K562 (cell line): Measurements from ENCODE around the gene NUFIP2. TPM values are rescaled to one million over a fixed set of nuclear protein-coding genes. Genes with fewer than 3 reads are reported as not detected.

Source experiments
- ARID1B ChIP-seq: fragments of 450-650 bp; IDR thresholded peaks from 2 replicates; pipeline ENCODE4 v1.6.1; 2016; ENCODE audit warnings: antibody characterized with exemption, mild to moderate bottlenecking, inconsistent platforms
- CTBP1 ChIP-seq: fragments of 450-650 bp; IDR thresholded peaks from 2 replicates; pipeline ENCODE4 v1.6.1; 2016; ENCODE audit warnings: borderline replicate concordance
- EWSR1 ChIP-seq: fragments of 450-650 bp; IDR thresholded peaks from 2 replicates; pipeline ENCODE4 v1.6.1; 2018; ENCODE audit warnings: borderline replicate concordance, mild to moderate bottlenecking, low read depth, moderate library complexity; ENCODE audit not compliant: partially characterized antibody
- KAT7 ChIP-seq: sonication (generic); formaldehyde crosslinking; IDR thresholded peaks from 2 replicates; pipeline ENCODE4 v1.8.0; 2022; ENCODE audit warnings: missing genetic modification reagents, mild to moderate bottlenecking, borderline replicate concordance
- MXI1 ChIP-seq: IDR thresholded peaks from 2 replicates; pipeline ENCODE4 v1.6.1; 2011; ENCODE audit warnings: low read depth, mild to moderate bottlenecking, improper control_type of control experiment, low read length
- POLR2AphosphoS2 ChIP-seq: IDR thresholded peaks from 2 replicates; pipeline ENCODE4 v1.6.1; 2012; ENCODE audit warnings: low read length, improper control_type of control experiment
- SIRT6 ChIP-seq: IDR thresholded peaks from one replicate; pipeline ENCODE4 v1.6.1; 2012; ENCODE audit warnings: low read depth, mild to moderate bottlenecking, control low read depth, inconsistent platforms, low read length, moderate library complexity
- ZNF408 ChIP-seq: fragments of 250-450 bp; sonication (Bioruptor Pico); IDR thresholded peaks from 2 replicates; pipeline ENCODE4 v1.4.0; 2020; ENCODE audit warnings: low read depth, mild to moderate bottlenecking, moderate library complexity
- ZNF699 ChIP-seq: fragments of 250-450 bp; sonication (Bioruptor Pico); IDR thresholded peaks from 2 replicates; pipeline ENCODE4 v1.8.0; 2021; ENCODE audit warnings: mild to moderate bottlenecking, moderate library complexity; ENCODE audit not compliant: insufficient replicate concordance
- polyA plus RNA-seq, 8 experiments: library from polyadenylated mRNA; depleted of rRNA in 4 of 8; stranded (reverse) in 5 of 8; unstranded in 3 of 8; fragments of >200 nt; fragmentation: Nextera tagmentation in 2 of 8; fragmentation: Illumina TruSeq in 1 of 8; extraction: Ambion mirVana in 2 of 8; extraction: Trizol in 1 of 8; gene quantifications; 2 replicates each; pipeline versions ENCODE4 v1.2.1 to v1.2.3, GENCODE V29; 2011 to 2014; ENCODE audit warnings: inconsistent platforms in 1 of 8, missing spikeins in 1 of 8
- total RNA-seq, 7 experiments: library from RNA; depleted of rRNA in 6 of 7; stranded (reverse); fragments of >200 nt in 6 of 7; fragmentation: Illumina TruSeq in 2 of 7; extraction: Trizol in 2 of 7; gene quantifications; 2 replicates each; pipeline versions ENCODE4 v1.2.1 to v1.2.3, GENCODE V29; 2011 to 2021; ENCODE audit warnings: low replicate concordance in 1 of 7
- TF ChIP-seq, protein P1 (sequence below): fragments of 450-650 bp; formaldehyde crosslinking; IDR thresholded peaks from 2 replicates; pipeline ENCODE4 v1.4.0; 2020; ENCODE audit warnings: mild to moderate bottlenecking, moderate library complexity
- TF ChIP-seq, protein P2 (sequence below): sonication (generic); formaldehyde crosslinking; IDR thresholded peaks from 2 replicates; pipeline ENCODE4 v1.8.1; 2023; ENCODE audit warnings: mild to moderate bottlenecking, missing genetic modification reagents

Gene NUFIP2
- total and polyA plus RNA-seq, 9 of the 15 experiments (the other 6 are each of a cell fraction or from before 2014, with no cell fraction given) = 4.9 to 40.7 (median 18.5) TPM

DNA sequence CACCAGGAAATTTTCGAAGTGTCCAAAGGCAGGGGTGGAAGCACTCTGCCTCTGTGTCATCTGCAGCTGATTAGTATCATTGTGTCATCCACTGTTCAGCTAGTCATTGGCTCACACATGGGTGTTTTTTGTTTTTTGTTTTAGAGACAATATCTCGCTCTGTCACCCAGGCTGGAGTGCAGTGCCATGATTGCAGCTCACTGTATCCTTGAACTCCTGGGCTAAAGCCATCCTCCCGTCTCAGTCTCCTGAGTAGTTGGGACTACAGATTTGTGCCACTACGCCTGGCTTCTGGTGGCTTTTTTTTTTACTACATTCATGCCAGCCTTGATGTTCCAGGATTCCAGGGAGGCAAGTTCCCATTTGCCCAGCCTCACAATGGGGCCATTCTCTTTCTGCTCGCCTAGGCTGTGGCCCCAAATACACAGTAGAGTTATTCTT lies 81.2 kb downstream of the NUFIP2 start (continued):
- TF ChIP-seq, protein P1, sequence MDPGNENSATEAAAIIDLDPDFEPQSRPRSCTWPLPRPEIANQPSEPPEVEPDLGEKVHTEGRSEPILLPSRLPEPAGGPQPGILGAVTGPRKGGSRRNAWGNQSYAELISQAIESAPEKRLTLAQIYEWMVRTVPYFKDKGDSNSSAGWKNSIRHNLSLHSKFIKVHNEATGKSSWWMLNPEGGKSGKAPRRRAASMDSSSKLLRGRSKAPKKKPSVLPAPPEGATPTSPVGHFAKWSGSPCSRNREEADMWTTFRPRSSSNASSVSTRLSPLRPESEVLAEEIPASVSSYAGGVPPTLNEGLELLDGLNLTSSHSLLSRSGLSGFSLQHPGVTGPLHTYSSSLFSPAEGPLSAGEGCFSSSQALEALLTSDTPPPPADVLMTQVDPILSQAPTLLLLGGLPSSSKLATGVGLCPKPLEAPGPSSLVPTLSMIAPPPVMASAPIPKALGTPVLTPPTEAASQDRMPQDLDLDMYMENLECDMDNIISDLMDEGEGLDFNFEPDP = no peak
- TF ChIP-seq ZNF408 (CRISPR knock-in tag) (no peak), SIRT6 (no peak), MXI1 (no peak), KAT7 (no peak), EWSR1 (no peak), ZNF699 (CRISPR knock-in tag) (no peak), POLR2AphosphoS2 (no peak), ARID1B (0 out of 2 replicates have a peak, but pooled peaks have one; percentile 12), CTBP1 (no peak)
- TF ChIP-seq, protein P2, sequence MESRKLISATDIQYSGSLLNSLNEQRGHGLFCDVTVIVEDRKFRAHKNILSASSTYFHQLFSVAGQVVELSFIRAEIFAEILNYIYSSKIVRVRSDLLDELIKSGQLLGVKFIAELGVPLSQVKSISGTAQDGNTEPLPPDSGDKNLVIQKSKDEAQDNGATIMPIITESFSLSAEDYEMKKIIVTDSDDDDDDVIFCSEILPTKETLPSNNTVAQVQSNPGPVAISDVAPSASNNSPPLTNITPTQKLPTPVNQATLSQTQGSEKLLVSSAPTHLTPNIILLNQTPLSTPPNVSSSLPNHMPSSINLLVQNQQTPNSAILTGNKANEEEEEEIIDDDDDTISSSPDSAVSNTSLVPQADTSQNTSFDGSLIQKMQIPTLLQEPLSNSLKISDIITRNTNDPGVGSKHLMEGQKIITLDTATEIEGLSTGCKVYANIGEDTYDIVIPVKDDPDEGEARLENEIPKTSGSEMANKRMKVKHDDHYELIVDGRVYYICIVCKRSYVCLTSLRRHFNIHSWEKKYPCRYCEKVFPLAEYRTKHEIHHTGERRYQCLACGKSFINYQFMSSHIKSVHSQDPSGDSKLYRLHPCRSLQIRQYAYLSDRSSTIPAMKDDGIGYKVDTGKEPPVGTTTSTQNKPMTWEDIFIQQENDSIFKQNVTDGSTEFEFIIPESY (CRISPR knock-in tag) = no peak
- TF ChIP-seq, all 486 proteins: peak for 4
